Dorsolateral prefrontal cortex (tissue), 118 donors: Measurements from ENCODE around the gene PSMD3. TPM values are rescaled to one million over a fixed set of nuclear protein-coding genes. Genes with fewer than 3 reads are reported as not detected.

Experiments used
- microRNA-seq, 43 experiments: library from miRNA; unstranded; fragments of <30 nt; microRNA quantifications; one replicate each; pipeline ENCODE4 v1.2.0, GENCODE V29; 2022
- total RNA-seq, 120 experiments: library from RNA; stranded (reverse); gene quantifications; one replicate each; pipeline versions ENCODE4 v1.2.3 to v1.2.4, GENCODE V29; 2022

Gene PSMD3
- total RNA-seq, 120 experiments from 2014 or later, result 70.5 to 136 (median 98.5) TPM

Small RNAs within 50 kb of the gene (microRNA-seq; reads per million reads assigned to microRNA genes)
- 0 to 2.3 (median 0.44) reads per million in 43 experiments for gene MIR6884

Other genes with a start within 250 kb of the PSMD3 start
- 1 to 10 TPM in 99 of 120 experiments, under 1 TPM in 20, not detected in 1; 0.31 to 8.2 (median 1.8) TPM for gene GRB7, start 242.9 kb upstream of the PSMD3 start, total RNA-seq
- 1 to 10 TPM in 85 of 120 experiments, under 1 TPM in 35; 0.35 to 5.2 (median 1.4) TPM for gene IKZF3, start 116.5 kb upstream of the PSMD3 start, total RNA-seq
- not detected for gene ZPBP2, start 112.6 kb upstream of the PSMD3 start, total RNA-seq
- gene GSDMB, start 62.2 kb upstream of the PSMD3 start, total RNA-seq, result 10 to 100 TPM in 118 of 120 experiments, 1 to 10 TPM in 2; 8.8 to 58.3 (median 24.9) TPM
- 10 to 100 TPM; 42.7 to 90.1 (median 58.8) TPM for gene ORMDL3, start 53.2 kb upstream of the PSMD3 start, total RNA-seq
- gene LRRC3C, start 53.1 kb upstream of the PSMD3 start, total RNA-seq, result under 1 TPM in 6 of 120 experiments, not detected in 114; 0.47 to 1.00 (median 0.60) TPM
- gene GSDMA, start 17.8 kb upstream of the PSMD3 start, total RNA-seq, result 1 to 10 TPM in 1 of 120 experiments, under 1 TPM in 5, not detected in 114; 0.22 to 1.3 (median 0.35) TPM
- 100 to 1,000 TPM in 1 of 120 experiments, 10 to 100 TPM in 8, 1 to 10 TPM in 30, under 1 TPM in 25, not detected in 56; 0.30 to 105 (median 1.8) TPM for gene CSF3, start 34.6 kb downstream of the PSMD3 start, total RNA-seq
- gene MED24, start 73.6 kb downstream of the PSMD3 start, total RNA-seq, result 100 to 1,000 TPM in 59 of 120 experiments, 10 to 100 TPM in 61; 59.5 to 156 (median 99.1) TPM
- 100 to 1,000 TPM; 178 to 301 (median 231) TPM for gene THRA, start 82.2 kb downstream of the PSMD3 start, total RNA-seq
- gene NR1D1, start 119.8 kb downstream of the PSMD3 start, total RNA-seq, result 10 to 100 TPM; 26.9 to 97.0 (median 62.1) TPM
- gene MSL1, start 141.2 kb downstream of the PSMD3 start, total RNA-seq, result 100 to 1,000 TPM in 116 of 120 experiments, 10 to 100 TPM in 4; 87.8 to 143 (median 120) TPM
- gene CASC3, start 159.7 kb downstream of the PSMD3 start, total RNA-seq, result 100 to 1,000 TPM in 119 of 120 experiments, 10 to 100 TPM in 1; 95.0 to 216 (median 136) TPM
- gene RAPGEFL1, start 196.7 kb downstream of the PSMD3 start, total RNA-seq, result 100 to 1,000 TPM in 59 of 120 experiments, 10 to 100 TPM in 61; 31.7 to 151 (median 99.5) TPM
- 100 to 1,000 TPM in 2 of 120 experiments, 10 to 100 TPM in 118; 48.9 to 103 (median 73.2) TPM for gene WIPF2, start 238.5 kb downstream of the PSMD3 start, total RNA-seq